RWPE1 (cell line): ENCODE data around the gene PTPRN2.
"Not testable (repeated sequence)": the region's sequence is repeated elsewhere in the genome, so short reads cannot be mapped to it uniquely, and the experiment has no call there.

Experiments used
- CTCF ChIA-PET: fragments of 350-600 bp; sonication (Branson Sonifier 250); formaldehyde crosslinking; extraction: SDS; loops from one replicate; lab custom pipeline; 2021; lab: Yijun Ruan, JAX
- POLR2A ChIA-PET: fragments of 400-600 bp; formaldehyde crosslinking; extraction: SDS; loops from one replicate; lab custom pipeline; 2020; ENCODE audit warnings: antibody characterized with exemption; ENCODE audit not compliant: low non-redundant PET; lab: Yijun Ruan, JAX
- DNase-seq: peaks from one replicate; pipeline ENCODE4 v3.0.0; 2012; ENCODE audit warnings: low spot score
- H3K27ac ChIP-seq: fragments of 450-650 bp; 2 replicates; pipeline ENCODE4 v1.5.1; 2017
- TF ChIP-seq, protein P1 (sequence below): fragments of 450-650 bp; conservative IDR thresholded peaks from 2 replicates; pipeline ENCODE4 v1.5.1; 2017; ENCODE audit warnings: low read depth, mild to moderate bottlenecking

Gene PTPRN2

DNA sequence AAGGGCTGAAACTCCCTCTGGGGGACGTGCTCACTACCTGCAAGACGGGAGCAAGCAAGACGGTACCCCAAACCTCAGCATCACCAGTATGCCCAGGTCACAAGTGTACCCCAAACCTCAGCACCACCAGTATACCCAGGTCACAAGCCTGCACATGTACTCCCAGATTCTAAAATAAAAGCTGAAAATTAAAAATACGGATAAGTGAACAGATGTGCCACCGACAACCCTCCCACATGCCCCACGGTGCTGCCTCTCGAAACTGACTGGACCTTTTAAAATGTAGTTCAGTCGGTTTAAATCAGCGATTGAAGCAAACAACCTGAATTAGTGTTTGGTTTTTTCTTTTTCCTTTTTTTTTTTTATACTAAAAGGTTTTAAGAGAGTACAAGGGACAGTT is 684.3 kb downstream of the PTPRN2 start:
- ChIA-PET CTCF (no interaction called here), POLR2A (no interaction called here)
- no peak for DNase-seq
- TF ChIP-seq, protein P1, sequence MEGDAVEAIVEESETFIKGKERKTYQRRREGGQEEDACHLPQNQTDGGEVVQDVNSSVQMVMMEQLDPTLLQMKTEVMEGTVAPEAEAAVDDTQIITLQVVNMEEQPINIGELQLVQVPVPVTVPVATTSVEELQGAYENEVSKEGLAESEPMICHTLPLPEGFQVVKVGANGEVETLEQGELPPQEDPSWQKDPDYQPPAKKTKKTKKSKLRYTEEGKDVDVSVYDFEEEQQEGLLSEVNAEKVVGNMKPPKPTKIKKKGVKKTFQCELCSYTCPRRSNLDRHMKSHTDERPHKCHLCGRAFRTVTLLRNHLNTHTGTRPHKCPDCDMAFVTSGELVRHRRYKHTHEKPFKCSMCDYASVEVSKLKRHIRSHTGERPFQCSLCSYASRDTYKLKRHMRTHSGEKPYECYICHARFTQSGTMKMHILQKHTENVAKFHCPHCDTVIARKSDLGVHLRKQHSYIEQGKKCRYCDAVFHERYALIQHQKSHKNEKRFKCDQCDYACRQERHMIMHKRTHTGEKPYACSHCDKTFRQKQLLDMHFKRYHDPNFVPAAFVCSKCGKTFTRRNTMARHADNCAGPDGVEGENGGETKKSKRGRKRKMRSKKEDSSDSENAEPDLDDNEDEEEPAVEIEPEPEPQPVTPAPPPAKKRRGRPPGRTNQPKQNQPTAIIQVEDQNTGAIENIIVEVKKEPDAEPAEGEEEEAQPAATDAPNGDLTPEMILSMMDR, result no peak
- H3K27ac ChIP-seq, result no peak overlapping the region

DNA sequence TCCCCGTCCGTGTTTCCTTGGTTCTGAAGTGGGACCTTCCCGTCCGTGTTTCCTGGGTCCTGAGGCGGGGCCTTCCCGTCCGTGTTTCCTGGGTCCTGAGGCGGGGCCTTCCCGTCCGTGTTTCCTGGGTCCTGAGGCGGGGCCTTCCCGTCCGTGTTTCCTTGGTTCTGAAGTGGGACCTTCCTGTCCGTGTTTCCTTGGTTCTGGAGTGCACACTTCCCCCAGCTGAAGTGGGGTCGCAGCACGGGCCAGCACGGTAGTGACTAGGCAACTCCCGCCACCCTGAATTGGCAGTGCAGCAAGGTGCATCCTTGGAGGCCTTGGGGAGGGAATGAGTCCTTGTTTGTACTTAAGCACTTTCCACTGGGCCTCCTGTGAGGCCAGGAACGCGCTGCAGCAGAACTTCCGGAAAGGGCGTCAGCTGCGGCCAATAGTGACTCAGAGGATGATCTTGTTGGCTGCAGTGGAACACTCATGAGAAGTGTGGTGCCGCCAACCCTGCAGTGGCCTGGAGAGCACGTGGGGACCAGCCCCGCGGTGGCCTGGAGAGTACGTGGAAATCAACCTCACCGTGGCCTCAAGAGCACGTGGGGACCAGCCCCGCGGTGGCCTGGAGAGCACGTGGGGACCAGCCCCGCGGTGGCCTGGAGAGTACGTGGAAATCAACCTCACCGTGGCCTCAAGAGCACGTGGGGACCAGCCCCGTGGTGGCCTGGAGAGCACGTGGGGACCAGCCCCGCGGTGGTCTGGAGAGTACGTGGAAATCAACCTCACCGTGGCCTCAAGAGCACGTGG is 685.6 kb downstream of the PTPRN2 start:
- CTCF ChIA-PET, DNase-seq, POLR2A ChIA-PET, H3K27ac ChIP-seq: not testable (repeated sequence)

DNA sequence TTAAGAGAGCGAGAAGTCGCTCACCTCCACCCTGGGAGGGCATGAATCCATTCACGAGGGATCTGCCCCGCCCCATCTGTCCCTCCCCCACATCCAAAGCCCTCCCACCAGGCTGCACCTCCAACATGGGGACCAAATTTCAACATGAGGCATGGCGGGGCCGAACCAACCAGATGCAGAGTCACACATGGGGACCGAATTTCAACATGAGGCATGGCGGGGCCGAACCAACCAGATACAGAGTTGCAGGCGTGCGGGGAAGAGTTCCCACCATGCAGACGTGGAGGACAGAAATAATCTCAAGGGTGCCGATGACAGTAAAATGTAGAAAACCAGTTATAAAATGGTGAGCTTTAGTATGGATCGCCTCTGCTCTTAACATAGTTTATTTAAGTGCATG is 686.5 kb downstream of the PTPRN2 start:
- no peak overlapping the region for H3K27ac ChIP-seq
- DNase-seq, result no peak
- TF ChIP-seq, protein P1, result no peak
- CTCF ChIA-PET, result no interaction called here
- POLR2A ChIA-PET, result no interaction called here

DNA sequence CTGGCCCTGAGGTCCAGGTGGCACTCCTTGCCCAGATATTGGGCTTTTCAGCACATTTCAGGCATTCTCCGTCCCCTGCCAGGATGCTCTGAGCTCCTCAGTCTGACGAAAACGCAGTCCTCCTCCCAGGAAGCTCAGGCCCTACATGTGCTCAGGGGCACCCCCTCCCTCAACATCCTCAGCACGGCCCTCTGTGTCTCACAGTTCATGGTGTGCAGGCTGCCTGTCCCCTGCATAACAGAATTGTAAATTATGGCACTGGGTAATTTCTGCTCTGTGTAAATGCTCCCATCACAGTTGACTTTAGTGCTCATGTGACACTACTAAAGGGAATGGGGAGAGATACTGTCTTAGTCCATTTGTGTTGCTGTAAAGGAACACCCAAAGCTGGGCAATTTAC is 687.1 kb downstream of the PTPRN2 start:
- no peak overlapping the region for H3K27ac ChIP-seq
- ChIA-PET CTCF (no interaction called here), POLR2A (no interaction called here)
- DNase-seq, result no peak
- TF ChIP-seq, protein P1, result no peak

DNA sequence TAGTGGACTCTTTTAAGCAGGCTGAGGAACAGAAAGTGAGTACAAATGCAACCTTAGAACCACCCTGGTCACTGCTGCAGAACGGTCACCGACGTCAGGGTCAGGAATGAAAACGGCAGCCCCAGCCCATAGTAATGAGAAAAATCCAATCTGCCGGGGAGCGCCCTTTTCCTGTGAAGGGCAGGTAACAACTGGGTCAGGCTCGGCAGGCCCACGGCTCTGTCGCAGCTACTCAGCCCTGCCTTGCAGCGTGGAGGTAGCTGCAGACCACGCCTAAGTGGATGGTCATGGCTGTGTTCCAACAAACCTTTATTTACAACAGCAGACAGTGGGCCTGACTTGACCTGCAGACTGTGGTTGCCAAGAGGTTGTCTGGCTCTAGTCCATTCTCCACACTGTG is 687.6 kb downstream of the PTPRN2 start:
- TF ChIP-seq, protein P1, result no peak
- H3K27ac ChIP-seq, result no peak overlapping the region
- POLR2A ChIA-PET, result no interaction called here
- no peak for DNase-seq
- CTCF ChIA-PET, result no interaction called here

DNA sequence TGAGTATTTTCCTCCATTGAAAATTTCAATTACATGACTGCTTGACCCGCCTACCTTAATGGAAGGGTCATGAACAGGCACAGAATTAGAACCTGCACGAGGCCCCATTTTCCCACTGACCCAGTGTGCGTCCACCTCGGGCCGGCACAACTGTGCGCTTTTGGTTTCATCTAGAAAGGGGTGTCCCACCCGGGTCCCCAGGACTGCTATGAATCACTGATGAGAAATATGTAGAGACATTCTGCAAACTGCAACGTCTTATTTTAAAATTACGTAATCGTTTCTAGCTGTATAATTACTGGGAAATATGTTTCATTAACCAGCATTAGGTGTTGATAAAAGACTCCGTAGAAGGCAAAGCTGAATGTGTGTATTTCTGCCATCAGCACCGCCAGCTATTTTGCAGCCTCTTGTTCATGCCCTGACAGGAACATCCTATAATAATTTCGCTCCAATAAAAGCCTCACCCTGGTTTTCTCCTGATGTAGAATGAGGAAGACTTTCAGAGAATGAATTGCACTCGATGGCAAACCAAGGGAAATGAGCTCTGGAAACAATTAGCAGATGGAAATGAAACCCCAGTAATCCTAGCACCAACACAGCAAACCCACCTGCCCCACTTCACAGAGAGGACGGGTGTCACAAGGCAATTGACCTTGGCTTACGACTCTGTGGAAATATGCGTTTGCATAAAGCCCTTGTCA is 688.7 kb downstream of the PTPRN2 start:
- CTCF ChIA-PET, result no interaction called here
- TF ChIP-seq, protein P1, result no peak
- H3K27ac ChIP-seq, result no peak overlapping the region
- DNase-seq, result no peak
- POLR2A ChIA-PET, result no interaction called here

DNA sequence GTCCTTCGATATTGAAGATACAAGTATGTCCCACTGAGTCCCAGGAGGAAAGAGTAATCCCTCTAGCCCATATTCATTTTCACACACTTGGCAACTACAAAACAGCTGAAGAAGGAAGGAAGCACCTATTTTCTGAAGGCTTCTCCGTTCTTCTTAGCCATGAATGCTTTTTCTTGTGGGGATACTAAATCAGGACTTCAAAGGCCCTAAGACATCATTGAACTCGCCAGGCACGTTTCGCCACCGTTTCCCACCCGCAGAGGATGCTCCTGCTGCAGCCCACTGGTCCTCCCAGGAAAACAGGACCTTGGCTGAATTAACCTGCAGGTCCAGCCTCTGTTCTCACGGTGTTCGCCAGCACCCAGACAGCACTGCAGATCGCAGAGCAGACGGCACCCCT is 689.4 kb downstream of the PTPRN2 start:
- no peak overlapping the region for H3K27ac ChIP-seq
- DNase-seq, result no peak
- ChIA-PET POLR2A (no interaction called here), CTCF (no interaction called here)
- TF ChIP-seq, protein P1, result no peak
